Measurements from ENCODE around the gene GJB5. TPM values are rescaled to one million over a fixed set of nuclear protein-coding genes. Genes with fewer than 3 reads are reported as not detected.

GJB5 gene
- polyA plus RNA-seq: 0.15 TPM
- long read RNA-seq, donor 1: 0 reads
- long read RNA-seq, donor 2: 0 reads
- long read RNA-seq, donor 3: 0 reads
- long read RNA-seq, donor 4: 0 reads
- long read RNA-seq, donor 5: 0 reads
- long read RNA-seq, donor 6: 0 reads
- long read RNA-seq, donor 7: 0 reads
- long read RNA-seq, donor 8: 0 reads
- long read RNA-seq, donor 9: 0 reads
- long read RNA-seq, donor 10: 0 reads
- long read RNA-seq, donor 11: 0 reads

DNA sequence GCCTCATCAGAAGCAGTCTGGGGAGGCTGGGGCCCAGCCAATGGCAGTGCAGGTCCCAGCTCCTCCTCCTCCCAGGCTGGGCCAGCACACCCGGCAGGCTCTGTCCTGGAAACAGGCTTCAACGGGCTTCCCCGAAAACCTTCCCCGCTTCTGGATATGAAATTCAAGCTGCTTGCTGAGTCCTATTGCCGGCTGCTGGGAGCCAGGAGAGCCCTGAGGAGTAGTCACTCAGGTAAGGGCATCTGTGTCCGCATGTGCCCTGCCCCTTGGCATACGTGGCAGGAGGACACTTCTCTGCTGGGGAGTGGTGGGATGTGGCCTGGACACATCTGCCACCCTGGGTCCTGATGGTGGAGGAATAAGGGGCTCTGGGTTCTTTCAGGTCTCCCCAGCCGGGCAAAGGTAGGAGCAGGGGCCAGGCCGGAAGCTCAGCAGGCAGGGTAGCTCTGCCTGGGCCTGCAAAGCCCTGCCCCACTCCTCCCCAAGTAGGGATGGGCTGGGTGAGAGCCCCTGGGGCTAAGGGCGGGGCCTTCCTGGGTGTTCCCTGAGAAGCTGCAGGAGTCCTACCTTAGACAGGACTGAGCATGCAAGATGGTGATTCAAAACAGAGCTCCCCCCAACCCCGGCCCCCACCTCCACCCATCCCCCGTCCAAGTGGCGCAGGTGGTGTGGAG is at the start of gene GJB5:
Gene GJB5, plus strand, starts transcription at position 84 of the 674 bp plus-strand sequence. CDS start 2,284 bp downstream, outside the sequence.
- H3K4me1 ChIP-seq (ENCODE audit: control insufficient read depth, insufficient read depth, low read length): peaks cover 16% of the 10 kb centered on the region
- H3K4me3 ChIP-seq (ENCODE audit: low read length): no peak within 1 kb of the TSS
- H3K27ac ChIP-seq (ENCODE audit: low read length): no peak within 1 kb of the TSS
- H3K9me3 ChIP-seq (ENCODE audit: control insufficient read depth, low read depth, low read length): no peaks in the 10 kb centered on the region
- no peak for DNase-seq
- WGBS (ENCODE audit: insufficient coverage, low lambda C conversion rate): no CpG with 5 or more reads among the region's 13 CpGs
- H3K36me3 ChIP-seq (ENCODE audit: control insufficient read depth, insufficient read depth, low read length): no peaks in the 10 kb centered on the region
- H3K27me3 ChIP-seq (ENCODE audit: control insufficient read depth, insufficient read depth, low read length): no peaks in the 10 kb centered on the region

- no peaks in the 10 kb centered on the region for H3K27me3 ChIP-seq (ENCODE audit: control insufficient read depth, insufficient read depth, low read length)
- no CpG with 5 or more reads among the region's 3 CpGs for WGBS (ENCODE audit: insufficient coverage, low lambda C conversion rate)
- no peaks in the 10 kb centered on the region for H3K36me3 ChIP-seq (ENCODE audit: control insufficient read depth, insufficient read depth, low read length)
- no peak overlapping the region for H3K27ac ChIP-seq (ENCODE audit: low read length)
- no peaks in the 10 kb centered on the region for H3K9me3 ChIP-seq (ENCODE audit: control insufficient read depth, low read depth, low read length)
- no peaks in the 10 kb centered on the region for H3K4me1 ChIP-seq (ENCODE audit: control insufficient read depth, insufficient read depth, low read length)
- DNase-seq: no peak
- H3K4me3 ChIP-seq (ENCODE audit: low read length): no peak overlapping the region
Measured at GRCh38 chr1:34705077-34705476, 49.8 kb upstream of the GJB5 start.

GRCh38 chr1:34708106-34708505 is 46.7 kb upstream of the GJB5 start:
- Histone ChIP-seq H3K27me3 (ENCODE audit: control insufficient read depth, insufficient read depth, low read length) (no peaks in the 10 kb centered on the region), H3K36me3 (ENCODE audit: control insufficient read depth, insufficient read depth, low read length) (no peaks in the 10 kb centered on the region), H3K9me3 (ENCODE audit: control insufficient read depth, low read depth, low read length) (no peaks in the 10 kb centered on the region), H3K4me3 (ENCODE audit: low read length) (no peak overlapping the region), H3K4me1 (ENCODE audit: control insufficient read depth, insufficient read depth, low read length) (no peaks in the 10 kb centered on the region), H3K27ac (ENCODE audit: low read length) (no peak overlapping the region)
- 67% methylated on average over 1 of the region's 4 CpGs for WGBS (ENCODE audit: insufficient coverage, low lambda C conversion rate)
- no peak for DNase-seq

- Histone ChIP-seq H3K27me3 (ENCODE audit: control insufficient read depth, insufficient read depth, low read length) (no peaks in the 10 kb centered on the region), H3K36me3 (ENCODE audit: control insufficient read depth, insufficient read depth, low read length) (no peaks in the 10 kb centered on the region), H3K9me3 (ENCODE audit: control insufficient read depth, low read depth, low read length) (no peaks in the 10 kb centered on the region), H3K4me1 (ENCODE audit: control insufficient read depth, insufficient read depth, low read length) (no peaks in the 10 kb centered on the region), H3K27ac (ENCODE audit: low read length) (no peak overlapping the region), H3K4me3 (ENCODE audit: low read length) (no peak overlapping the region)
- WGBS (ENCODE audit: insufficient coverage, low lambda C conversion rate): 0% methylated on average over 1 of the region's 6 CpGs
- no peak for DNase-seq
Measured at GRCh38 chr1:34709547-34709946, 45.3 kb upstream of the GJB5 start.

- no peaks in the 10 kb centered on the region for H3K36me3 ChIP-seq (ENCODE audit: control insufficient read depth, insufficient read depth, low read length)
- H3K9me3 ChIP-seq (ENCODE audit: control insufficient read depth, low read depth, low read length): no peaks in the 10 kb centered on the region
- no peak for DNase-seq
- no peak overlapping the region for H3K27ac ChIP-seq (ENCODE audit: low read length)
- no peaks in the 10 kb centered on the region for H3K27me3 ChIP-seq (ENCODE audit: control insufficient read depth, insufficient read depth, low read length)
- no peaks in the 10 kb centered on the region for H3K4me1 ChIP-seq (ENCODE audit: control insufficient read depth, insufficient read depth, low read length)
- no peak overlapping the region for H3K4me3 ChIP-seq (ENCODE audit: low read length)
Measured at GRCh38 chr1:34710812-34711211, 44.0 kb upstream of the GJB5 start.

DNA sequence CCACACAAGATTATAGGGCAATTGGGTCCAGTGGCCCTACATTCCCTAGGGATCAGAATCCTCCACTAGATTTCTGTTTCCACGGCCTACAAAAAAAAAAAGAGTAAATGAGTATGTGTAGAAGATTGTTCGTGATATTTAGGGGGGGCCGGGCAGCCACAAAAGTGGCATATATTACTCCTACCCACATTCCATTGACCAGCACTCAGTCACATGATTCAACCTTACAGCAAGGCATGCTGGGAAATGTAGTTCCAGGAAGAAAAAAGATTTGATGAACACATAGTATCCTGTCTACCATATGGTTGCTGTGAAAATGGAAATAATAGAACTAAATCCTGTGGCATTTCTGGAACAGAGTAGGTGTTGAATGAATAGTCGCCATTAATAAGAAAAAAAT is 43.4 kb upstream of the GJB5 start:
- DNase-seq: no peak
- Histone ChIP-seq H3K27me3 (ENCODE audit: control insufficient read depth, insufficient read depth, low read length) (no peaks in the 10 kb centered on the region), H3K9me3 (ENCODE audit: control insufficient read depth, low read depth, low read length) (no peaks in the 10 kb centered on the region), H3K4me1 (ENCODE audit: control insufficient read depth, insufficient read depth, low read length) (no peaks in the 10 kb centered on the region), H3K36me3 (ENCODE audit: control insufficient read depth, insufficient read depth, low read length) (no peaks in the 10 kb centered on the region), H3K27ac (ENCODE audit: low read length) (no peak overlapping the region), H3K4me3 (ENCODE audit: low read length) (no peak overlapping the region)
- WGBS (ENCODE audit: insufficient coverage, low lambda C conversion rate): 60% methylated on average over 1 of the region's 4 CpGs

GRCh38 chr1:34712007-34712688 is 42.7 kb upstream of the GJB5 start:
- H3K36me3 ChIP-seq (ENCODE audit: control insufficient read depth, insufficient read depth, low read length): no peaks in the 10 kb centered on the region
- no CpG with 5 or more reads among the region's 7 CpGs for WGBS (ENCODE audit: insufficient coverage, low lambda C conversion rate)
- no peak for DNase-seq
- no peaks in the 10 kb centered on the region for H3K27me3 ChIP-seq (ENCODE audit: control insufficient read depth, insufficient read depth, low read length)
- H3K4me1 ChIP-seq (ENCODE audit: control insufficient read depth, insufficient read depth, low read length): no peaks in the 10 kb centered on the region
- no peak overlapping the region for H3K4me3 ChIP-seq (ENCODE audit: low read length)
- no peaks in the 10 kb centered on the region for H3K9me3 ChIP-seq (ENCODE audit: control insufficient read depth, low read depth, low read length)
- no peak overlapping the region for H3K27ac ChIP-seq (ENCODE audit: low read length)

DNA sequence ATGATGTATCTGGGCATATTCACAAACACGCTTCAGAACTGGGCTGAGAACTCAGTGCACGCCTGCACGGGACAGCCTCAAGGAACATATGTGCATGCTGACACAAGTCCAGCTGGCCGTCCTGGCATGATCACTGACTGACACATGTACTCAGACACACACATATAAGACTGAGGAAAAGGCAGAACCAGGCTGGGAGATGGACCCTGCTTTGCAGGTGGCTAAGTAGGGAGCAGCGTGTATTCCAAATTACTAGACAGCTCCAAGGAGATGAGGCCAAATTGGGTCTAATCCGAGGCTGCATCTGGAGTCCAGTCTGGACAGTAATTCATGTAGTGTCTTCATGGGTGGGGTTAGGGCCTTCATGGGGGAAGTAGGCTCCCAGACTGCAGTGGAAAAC is 41.4 kb upstream of the GJB5 start:
- Histone ChIP-seq H3K9me3 (ENCODE audit: control insufficient read depth, low read depth, low read length) (no peaks in the 10 kb centered on the region), H3K4me1 (ENCODE audit: control insufficient read depth, insufficient read depth, low read length) (no peaks in the 10 kb centered on the region), H3K27ac (ENCODE audit: low read length) (no peak overlapping the region), H3K4me3 (ENCODE audit: low read length) (no peak overlapping the region), H3K27me3 (ENCODE audit: control insufficient read depth, insufficient read depth, low read length) (no peaks in the 10 kb centered on the region), H3K36me3 (ENCODE audit: control insufficient read depth, insufficient read depth, low read length) (no peaks in the 10 kb centered on the region)
- no peak for DNase-seq
- no CpG with 5 or more reads among the region's 6 CpGs for WGBS (ENCODE audit: insufficient coverage, low lambda C conversion rate)

GRCh38 chr1:34714386-34714785 is 40.5 kb upstream of the GJB5 start:
- DNase-seq: no peak
- Histone ChIP-seq H3K4me3 (ENCODE audit: low read length) (no peak overlapping the region), H3K9me3 (ENCODE audit: control insufficient read depth, low read depth, low read length) (no peaks in the 10 kb centered on the region), H3K27me3 (ENCODE audit: control insufficient read depth, insufficient read depth, low read length) (no peaks in the 10 kb centered on the region), H3K36me3 (ENCODE audit: control insufficient read depth, insufficient read depth, low read length) (no peaks in the 10 kb centered on the region), H3K4me1 (ENCODE audit: control insufficient read depth, insufficient read depth, low read length) (no peaks in the 10 kb centered on the region), H3K27ac (ENCODE audit: low read length) (no peak overlapping the region)
- WGBS (ENCODE audit: insufficient coverage, low lambda C conversion rate): no CpG with 5 or more reads among the region's 3 CpGs

DNA sequence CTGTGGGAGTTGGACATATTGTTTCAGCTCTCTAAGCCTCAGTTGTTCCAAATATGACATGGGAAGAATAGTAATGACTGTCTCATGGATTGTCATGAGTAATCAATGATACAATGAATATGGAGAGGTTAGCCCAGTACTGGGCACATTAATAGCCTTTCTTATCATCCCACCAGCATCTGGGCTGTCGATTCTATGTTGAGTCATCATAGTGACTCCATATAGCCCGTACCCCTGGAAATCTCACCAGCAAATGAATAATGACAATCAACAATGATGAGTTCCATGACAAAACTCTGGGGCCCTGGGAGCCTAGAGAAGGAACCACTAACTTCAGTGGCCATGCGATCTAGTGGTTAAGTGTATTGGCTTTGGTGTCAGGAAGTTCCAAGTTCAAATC is 39.7 kb upstream of the GJB5 start:
- H3K27ac ChIP-seq (ENCODE audit: low read length): no peak overlapping the region
- H3K4me1 ChIP-seq (ENCODE audit: control insufficient read depth, insufficient read depth, low read length): no peaks in the 10 kb centered on the region
- WGBS (ENCODE audit: insufficient coverage, low lambda C conversion rate): 100% methylated on average over 1 of the region's 3 CpGs
- H3K27me3 ChIP-seq (ENCODE audit: control insufficient read depth, insufficient read depth, low read length): no peaks in the 10 kb centered on the region
- H3K36me3 ChIP-seq (ENCODE audit: control insufficient read depth, insufficient read depth, low read length): no peaks in the 10 kb centered on the region
- no peak overlapping the region for H3K4me3 ChIP-seq (ENCODE audit: low read length)
- H3K9me3 ChIP-seq (ENCODE audit: control insufficient read depth, low read depth, low read length): no peaks in the 10 kb centered on the region
- no peak for DNase-seq
